Stromal cell of bone marrow (primary cell): Measurements from ENCODE around the gene LTB4R2.
A peak's percentile ranks its signal among the peaks of the same experiment; 100 is the strongest.
"Not testable (repeated sequence)": the region's sequence is repeated elsewhere in the genome, so short reads cannot be mapped to it uniquely, and the experiment has no call there.

Experiments used
- DNase-seq: peaks from one replicate; pipeline ENCODE4 v3.0.0-alpha.2; 2012; ENCODE audit warnings: low read depth

LTB4R2 gene

GRCh38 chr14:24340606-24341005, 30.7 kb downstream of the LTB4R2 start:
- no peak for DNase-seq

DNA sequence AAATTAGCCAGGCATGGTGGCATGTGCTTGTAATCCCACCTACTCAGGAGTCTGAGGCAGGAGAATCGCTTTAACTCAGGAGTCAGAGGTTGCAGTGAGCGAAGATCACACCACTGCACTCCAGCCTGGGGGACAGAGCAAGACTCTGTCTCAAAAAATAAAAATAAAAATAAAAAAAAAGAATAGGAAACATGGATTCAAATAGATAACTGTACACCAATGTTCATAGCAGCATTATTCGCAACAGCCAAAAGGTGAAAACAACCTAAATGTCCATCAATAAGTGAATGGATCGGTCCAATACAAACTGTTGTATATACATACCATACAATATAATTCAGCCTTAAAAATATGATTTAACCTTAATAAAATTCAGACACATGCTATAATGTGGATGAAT, 32.9 kb downstream of the LTB4R2 start:
- no peak for DNase-seq

DNA sequence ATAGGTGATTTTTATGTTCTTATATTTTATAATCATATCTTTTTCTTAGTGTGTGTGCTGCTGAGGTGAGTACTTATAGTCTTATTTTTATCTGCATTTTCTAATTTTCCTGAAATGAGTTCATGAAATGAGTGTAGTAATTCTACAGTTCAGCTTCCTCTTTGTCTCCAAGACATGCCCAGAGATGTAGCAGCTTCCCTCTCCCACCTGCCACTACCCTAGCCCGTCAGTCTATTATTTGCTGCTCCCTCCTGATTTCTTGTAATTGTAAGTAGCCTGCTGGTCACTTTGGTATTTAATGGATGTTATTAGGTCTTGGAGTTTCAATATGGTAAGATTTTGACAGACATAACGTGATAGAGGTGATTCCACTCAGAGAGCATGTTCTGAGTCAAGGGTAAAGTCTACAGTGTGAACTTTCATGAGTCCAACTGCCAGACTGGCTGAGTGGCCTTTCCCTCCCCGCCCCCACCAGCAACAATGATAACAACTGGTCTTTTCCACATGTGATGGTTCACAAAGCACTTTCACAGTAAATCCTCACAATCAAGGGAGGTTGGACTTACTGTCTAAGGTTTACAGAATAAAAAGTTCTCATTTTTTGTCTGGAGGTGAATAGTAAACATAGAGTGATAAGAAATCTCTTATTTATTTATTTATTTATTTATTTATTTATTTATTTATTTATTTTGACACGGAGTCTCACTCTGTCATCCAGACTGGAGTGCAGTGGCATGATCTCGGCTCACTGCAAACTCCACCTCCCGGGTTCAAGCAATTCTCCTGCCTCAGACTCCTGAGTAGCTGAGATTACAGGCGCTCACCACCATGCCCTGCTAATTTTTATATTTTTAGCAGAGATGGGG, 34.1 kb downstream of the LTB4R2 start:
- DNase-seq: no peak

DNA sequence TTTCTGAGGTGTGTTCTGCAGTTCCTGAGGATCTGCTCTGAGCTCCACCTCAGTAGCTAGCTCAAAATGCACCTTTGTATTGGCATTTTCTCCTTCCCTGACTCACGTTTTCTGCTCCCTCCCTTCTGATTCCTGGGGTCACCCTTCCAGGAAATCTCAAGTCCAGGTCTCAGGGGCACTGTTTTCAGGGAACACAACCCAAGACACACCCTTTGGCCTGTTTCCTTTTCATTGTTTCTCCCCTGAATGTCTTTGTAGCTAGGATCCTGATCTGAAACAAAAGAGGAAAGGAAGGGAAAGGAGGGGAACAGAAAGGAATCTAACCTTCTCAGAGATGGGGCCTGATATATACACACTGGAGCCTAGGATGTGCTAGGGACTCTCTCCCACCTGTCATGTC, 37.2 kb downstream of the LTB4R2 start:
- no peak for DNase-seq

DNA sequence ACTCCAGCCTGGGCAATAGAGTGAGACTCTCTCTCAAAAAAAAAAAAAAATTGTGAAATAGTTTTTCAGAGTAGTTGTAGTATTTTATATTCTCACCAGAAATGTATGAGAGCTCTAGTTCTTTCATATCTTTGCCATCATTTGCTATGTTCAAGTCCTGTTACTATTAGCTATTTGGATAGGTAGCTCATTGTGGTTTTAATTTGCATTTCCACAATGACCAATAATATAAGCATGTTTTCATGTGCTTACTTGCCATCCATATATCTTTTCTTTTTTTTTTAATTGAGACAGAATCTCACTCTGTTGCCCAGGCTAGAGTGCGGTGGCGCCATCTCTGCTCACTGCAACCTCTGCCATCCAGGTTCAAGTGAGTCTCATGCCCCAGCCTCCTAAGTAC, 38.2 kb downstream of the LTB4R2 start:
- DNase-seq: no peak

DNA sequence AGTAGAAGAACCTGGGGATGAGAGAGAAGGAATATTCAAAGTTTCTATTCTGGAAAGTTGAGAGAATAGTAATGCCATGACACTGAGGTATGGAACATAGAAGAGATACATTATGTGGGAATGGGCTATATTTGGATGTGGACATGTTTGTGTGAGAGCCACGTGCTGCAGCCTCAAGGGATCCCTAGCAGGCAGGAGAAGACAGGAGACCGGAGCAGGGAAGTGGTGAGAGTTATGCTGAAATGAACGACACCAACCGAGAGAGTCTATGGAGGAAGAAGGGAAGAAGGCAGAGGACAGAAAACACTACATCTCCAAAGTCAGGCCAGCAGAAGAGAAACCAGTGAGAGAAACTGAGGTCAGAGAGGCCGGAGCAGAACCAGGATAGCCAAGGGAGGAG, 39.8 kb downstream of the LTB4R2 start:
- DNase-seq: no peak

- peak; percentile 86 for DNase-seq
Measured at GRCh38 chr14:24351517-24351916, 41.6 kb downstream of the LTB4R2 start.

DNA sequence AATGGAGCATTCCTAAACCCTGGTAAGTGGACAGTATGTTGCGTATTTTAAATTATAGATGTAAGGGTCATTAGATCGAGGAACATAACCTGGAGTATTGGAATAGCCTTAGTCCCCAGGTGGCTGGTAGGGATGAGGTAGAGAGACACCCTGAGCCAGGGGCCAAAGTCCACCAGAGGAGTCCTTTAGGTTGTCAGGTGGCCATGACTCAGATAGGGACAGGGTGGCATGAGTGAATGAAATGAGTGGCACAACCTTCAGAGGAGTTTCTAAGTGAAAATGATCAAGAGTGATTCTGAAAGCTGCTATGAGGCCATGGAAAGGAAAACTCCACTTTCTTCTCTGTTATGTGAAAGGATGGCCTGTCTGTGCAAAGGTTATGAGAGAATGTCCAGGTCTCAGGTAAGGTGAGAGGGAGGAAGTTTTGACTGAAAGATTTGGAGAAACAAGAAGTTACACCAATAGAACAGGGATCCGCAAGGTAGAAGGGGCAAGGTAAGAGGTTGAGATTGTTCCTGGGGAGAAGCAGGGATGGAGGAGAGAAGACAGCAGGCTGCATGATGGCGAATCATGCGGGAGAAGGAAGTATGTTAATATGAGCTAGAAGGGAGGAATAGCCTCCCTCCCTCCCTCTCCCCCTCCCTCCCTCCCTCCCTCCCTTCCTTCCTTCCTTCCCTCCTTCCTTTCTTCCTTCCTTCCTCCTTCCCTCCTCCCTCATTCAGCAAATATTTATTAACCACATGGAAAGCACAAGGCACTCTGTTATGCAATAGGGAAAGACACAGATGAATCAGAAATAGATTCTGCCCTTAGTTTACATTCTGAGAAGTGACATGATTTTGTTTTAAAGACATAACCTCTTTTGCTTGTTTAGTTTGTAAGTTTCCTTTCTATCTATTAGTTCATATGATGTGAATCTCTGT, 43.9 kb downstream of the LTB4R2 start:
- DNase-seq: peak; percentile 63

DNA sequence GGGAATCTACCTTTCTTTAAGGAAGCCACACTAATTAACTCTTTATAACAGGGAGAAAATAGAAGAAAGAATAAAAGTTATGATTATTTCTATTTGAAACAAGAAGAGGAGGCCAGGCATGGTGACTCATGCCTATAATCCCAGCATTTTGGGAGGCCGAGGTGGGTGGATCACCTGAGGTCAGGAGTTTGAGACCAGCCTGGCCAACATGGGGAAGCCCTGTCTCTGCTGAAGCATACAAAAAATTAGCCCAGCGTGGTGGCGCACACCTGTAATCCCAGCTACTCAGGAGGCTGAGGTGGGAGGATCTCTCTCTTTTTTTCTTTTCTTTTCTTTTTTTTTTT, 44.5 kb downstream of the LTB4R2 start:
- DNase-seq: not testable (repeated sequence)

DNA sequence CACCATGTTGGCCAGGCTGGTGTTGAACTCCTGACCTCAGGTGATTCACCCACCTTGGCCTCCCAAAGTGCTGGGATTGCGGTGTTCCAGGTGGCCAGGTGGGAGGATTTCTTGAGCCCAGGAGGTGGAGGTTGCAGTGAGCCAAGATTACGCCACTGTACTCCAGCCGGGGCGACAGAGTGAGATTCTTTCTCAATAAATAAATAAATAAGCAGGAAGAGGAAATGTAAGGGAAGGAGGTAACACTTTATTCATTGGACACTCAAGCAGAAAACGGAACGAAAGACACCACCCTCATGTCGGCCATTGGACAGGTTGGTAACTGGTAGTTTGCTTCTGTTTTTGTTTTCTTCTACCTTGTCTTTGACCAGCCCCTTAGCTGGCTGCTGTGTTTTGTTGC, 45.1 kb downstream of the LTB4R2 start:
- DNase-seq: no peak

GRCh38 chr14:24356208-24356607, 46.3 kb downstream of the LTB4R2 start:
- DNase-seq: no peak

DNA sequence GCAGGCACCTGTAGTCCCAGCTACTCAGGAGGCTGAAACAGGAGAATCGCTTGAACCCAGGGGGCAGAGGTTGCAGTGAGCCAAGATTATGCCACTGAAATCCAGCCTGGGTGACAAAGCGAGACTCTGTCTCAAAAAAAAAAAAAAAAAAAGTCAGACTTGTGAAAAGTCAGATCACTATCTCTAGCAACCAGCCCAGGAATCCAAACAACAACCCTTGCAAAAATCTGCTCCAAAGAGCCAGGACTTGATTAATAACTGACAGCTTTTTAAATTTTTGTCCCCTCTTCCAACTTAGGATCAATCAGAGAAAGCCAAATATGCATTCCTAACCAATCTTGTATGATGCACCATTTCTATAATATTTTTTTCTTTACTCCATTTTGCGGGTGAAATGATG, 50.3 kb downstream of the LTB4R2 start:
- no peak for DNase-seq

DNA sequence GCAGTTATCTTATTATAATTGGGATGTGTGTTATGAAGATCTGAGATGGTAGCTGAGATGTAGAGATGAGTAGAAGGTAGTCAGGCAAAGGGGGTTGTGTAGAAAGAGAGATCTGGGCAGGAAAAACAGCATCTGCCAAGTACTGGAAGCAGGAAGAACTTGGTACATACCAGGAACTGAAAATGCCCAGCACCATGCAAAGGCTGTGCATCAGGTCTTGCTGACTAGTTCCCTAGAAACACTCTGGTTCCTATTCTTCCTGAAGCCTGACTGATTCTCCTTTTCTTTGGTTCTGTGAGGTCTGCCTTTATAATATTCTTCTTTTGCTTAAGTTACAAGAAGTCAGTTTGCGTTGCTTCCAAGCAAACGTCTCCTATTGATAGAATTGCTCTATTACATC, 51.4 kb downstream of the LTB4R2 start:
- DNase-seq: no peak
